OCI-LY1 (cell line): ENCODE results near the gene ZNF614.
"Not testable (repeated sequence)": the region's sequence is repeated elsewhere in the genome, so short reads cannot be mapped to it uniquely, and the experiment has no call there.

Source experiments
- H2AFZ ChIP-seq: fragments of 200-600 bp; sonication (generic), shearing (Covaris generic); 2 replicates; pipeline ENCODE4 v1.6.0; 2014; ENCODE audit warnings: antibody characterized with exemption, mild to moderate bottlenecking, low read length
- H3F3A ChIP-seq: fragments of 200-600 bp; sonication (generic), shearing (Covaris generic); 2 replicates; pipeline ENCODE4 v1.6.0; 2014; ENCODE audit warnings: mild to moderate bottlenecking, antibody characterized with exemption, low read length, moderate library complexity; ENCODE audit not compliant: insufficient read depth
- H3K27ac ChIP-seq: fragments of 200-600 bp; sonication (generic); 2 replicates; pipeline ENCODE4 v1.5.1; 2014; ENCODE audit warnings: low read length, mixed run types, mild to moderate bottlenecking, low read depth; ENCODE audit not compliant: poor library complexity, severe bottlenecking
- H3K27me3 ChIP-seq: fragments of 200-600 bp; sonication (generic); 2 replicates; pipeline ENCODE4 v1.6.0; 2014; ENCODE audit warnings: antibody characterized with exemption, mild to moderate bottlenecking, low read length, moderate library complexity; ENCODE audit not compliant: insufficient read depth
- H3K36me3 ChIP-seq: fragments of 200-600 bp; sonication (generic); 2 replicates; pipeline ENCODE4 v1.6.1; 2014; ENCODE audit warnings: mild to moderate bottlenecking, antibody characterized with exemption, low read length, moderate library complexity, mixed read lengths; ENCODE audit not compliant: insufficient read depth
- H3K4me1 ChIP-seq: fragments of 200-600 bp; sonication (generic); 2 replicates; pipeline ENCODE4 v1.5.1; 2014; ENCODE audit warnings: mild to moderate bottlenecking, low read length, moderate library complexity; ENCODE audit not compliant: insufficient read depth, severe bottlenecking
- H3K4me2 ChIP-seq: fragments of 200-600 bp; sonication (generic), shearing (Covaris generic); 2 replicates; pipeline ENCODE4 v1.6.1; 2014; ENCODE audit warnings: low read length
- H3K4me3 ChIP-seq: fragments of 200-600 bp; sonication (generic); 2 replicates; pipeline ENCODE4 v1.5.1; 2014; ENCODE audit warnings: low read length, low read depth, mild to moderate bottlenecking, mixed read lengths; ENCODE audit not compliant: poor library complexity, severe bottlenecking
- H3K79me2 ChIP-seq: fragments of 200-600 bp; shearing (Covaris generic); 2 replicates; pipeline ENCODE4 v1.6.1; 2016; ENCODE audit warnings: mixed run types, low read length, mixed read lengths; ENCODE audit not compliant: insufficient read depth
- H3K9ac ChIP-seq: fragments of 200-600 bp; sonication (generic), shearing (Covaris generic); 2 replicates; pipeline ENCODE4 v1.6.1; 2014; ENCODE audit warnings: mild to moderate bottlenecking, low read length, mixed read lengths
- H3K9me2 ChIP-seq: fragments of 200-600 bp; sonication (generic), shearing (Covaris generic); 2 replicates; pipeline ENCODE4 v1.6.1; 2014; ENCODE audit warnings: low read depth, mild to moderate bottlenecking, low read length, mixed read lengths
- H3K9me3 ChIP-seq: fragments of 200-600 bp; shearing (Covaris generic); 2 replicates; pipeline ENCODE4 v1.6.1; 2014; ENCODE audit warnings: low read length, mixed read lengths
- H4K20me1 ChIP-seq: fragments of 200-600 bp; sonication (generic), shearing (Covaris generic); 2 replicates; pipeline ENCODE4 v1.6.0; 2016; ENCODE audit warnings: mild to moderate bottlenecking, low read length; ENCODE audit not compliant: insufficient read depth
- CTCF ChIP-seq: fragments of 200-600 bp; sonication (generic), shearing (Covaris generic); IDR thresholded peaks from 2 replicates; pipeline ENCODE4 v1.5.1; 2017; ENCODE audit warnings: mild to moderate bottlenecking, antibody characterized with exemption, low read length, moderate library complexity, mixed read lengths
- EZH2 ChIP-seq: fragments of 200-600 bp; sonication (generic), shearing (Covaris generic); IDR thresholded peaks from 2 replicates; pipeline ENCODE4 v1.8.0; 2017; ENCODE audit warnings: borderline replicate concordance, mixed run types, mild to moderate bottlenecking, antibody characterized with exemption, low read length, moderate library complexity, mixed read lengths

Gene ZNF614

GRCh38 chr19:52066258-52066863 lies 38.2 kb upstream of the ZNF614 start:
- Histone ChIP-seq H3K79me2 (no peaks in the 10 kb centered on the region), H3K4me1 (no peaks in the 10 kb centered on the region), H3K9ac (no peak overlapping the region), H3K36me3 (no peaks in the 10 kb centered on the region), H4K20me1 (no peaks in the 10 kb centered on the region), H3K4me2 (no peak overlapping the region), H3K9me3 (peaks cover 35% of the 10 kb centered on the region), H3F3A (no peaks in the 10 kb centered on the region), H3K4me3 (no peak overlapping the region), H3K27me3 (no peaks in the 10 kb centered on the region), H3K9me2 (no peaks in the 10 kb centered on the region), H3K27ac (no peak overlapping the region), H2AFZ (no peak overlapping the region)
- TF ChIP-seq EZH2 (no peak), CTCF (no peak)

- Histone ChIP-seq H3K4me3 (no peak overlapping the region), H3F3A (no peaks in the 10 kb centered on the region), H3K4me1 (no peaks in the 10 kb centered on the region), H3K9ac (no peak overlapping the region), H3K9me3 (peaks cover 29% of the 10 kb centered on the region), H3K27me3 (no peaks in the 10 kb centered on the region), H3K79me2 (no peaks in the 10 kb centered on the region), H2AFZ (no peak overlapping the region), H3K9me2 (no peaks in the 10 kb centered on the region), H3K4me2 (no peak overlapping the region), H3K36me3 (no peaks in the 10 kb centered on the region), H3K27ac (no peak overlapping the region), H4K20me1 (no peaks in the 10 kb centered on the region)
- TF ChIP-seq CTCF (no peak), EZH2 (no peak)
Observed at GRCh38 chr19:52065399-52065798, 37.2 kb upstream of the ZNF614 start.

GRCh38 chr19:52056480-52056879 lies 28.3 kb upstream of the ZNF614 start:
- H3K4me2 ChIP-seq, H3K27me3 ChIP-seq: not testable (repeated sequence)

GRCh38 chr19:52051736-52052135 lies 23.6 kb upstream of the ZNF614 start:
- not testable (repeated sequence) for H3K79me2 ChIP-seq

More at GRCh38 chr19:52056480-52056879, 28.3 kb upstream of the ZNF614 start:
- H3K27ac ChIP-seq, H3K9ac ChIP-seq, H3K4me3 ChIP-seq, H3K36me3 ChIP-seq, H3K9me3 ChIP-seq, H2AFZ ChIP-seq, H3K4me1 ChIP-seq, H3K9me2 ChIP-seq, H3K79me2 ChIP-seq, H3F3A ChIP-seq, H4K20me1 ChIP-seq: not testable (repeated sequence)

More at GRCh38 chr19:52051736-52052135, 23.6 kb upstream of the ZNF614 start:
- H3K9ac ChIP-seq, H3K4me3 ChIP-seq, H3K36me3 ChIP-seq, H3K9me2 ChIP-seq, H3K27me3 ChIP-seq, H3F3A ChIP-seq, H3K4me2 ChIP-seq, H3K27ac ChIP-seq, H4K20me1 ChIP-seq, H2AFZ ChIP-seq: not testable (repeated sequence)
- Histone ChIP-seq H3K4me1 (peaks cover 13% of the 10 kb centered on the region), H3K9me3 (peaks cover 13% of the 10 kb centered on the region)
